Tibial nerve (tissue), 4 donors: ENCODE results near the gene SMYD3.

Source experiments
- CTCF ChIP-seq, 5 experiments: fragments of 200-600 bp in 3 of 5; fragments of 450-650 bp in 2 of 5; sonication (generic) in 3 of 5; IDR thresholded peaks; one replicate each; pipeline ENCODE4 v1.5.1; 2016 to 2019; ENCODE audit warnings: antibody characterized with exemption in 5 of 5, mild to moderate bottlenecking in 3 of 5, moderate library complexity in 2 of 5
- EP300 ChIP-seq, 2 donors: sonication (generic); formaldehyde crosslinking; IDR thresholded peaks; one replicate each; pipeline ENCODE4 v1.6.1; 2017; ENCODE audit warnings: antibody characterized with exemption in 2 of 2, mild to moderate bottlenecking in 1 of 2
- POLR2A ChIP-seq, 2 donors: fragments of 450-650 bp; IDR thresholded peaks; one replicate each; pipeline ENCODE4 v1.6.1; 2017; ENCODE audit warnings: antibody characterized with exemption in 2 of 2, mild to moderate bottlenecking in 2 of 2, moderate library complexity in 2 of 2

GRCh38 chr1:245751726-245752470 is 755.2 kb downstream of the SMYD3 start:
- no peak for TF ChIP-seq EP300 (IDR thresholded peaks at IDR 0.05)
- TF ChIP-seq CTCF (IDR thresholded peaks at IDR 0.05): no peak
- TF ChIP-seq POLR2A (IDR thresholded peaks at IDR 0.05): no peak
